A673 (cell line): ENCODE measurements around the gene LDLRAD3.

Experiments
- EZH2 ChIP-seq: fragments of 200-600 bp; sonication (generic); IDR thresholded peaks from 2 replicates; pipeline ENCODE4 v1.6.1; 2017; ENCODE audit warnings: borderline replicate concordance, low read depth, mild to moderate bottlenecking, mixed read lengths, antibody characterized with exemption, low read length; ENCODE audit not compliant: poor library complexity, severe bottlenecking
- TF ChIP-seq, protein P1 (sequence below): fragments of 300-800, 200-600 bp; sonication (generic); conservative IDR thresholded peaks from 2 replicates; pipeline ENCODE4 v1.5.1; 2017; ENCODE audit warnings: low read depth, mild to moderate bottlenecking, antibody characterized with exemption, low read length, moderate library complexity, mixed read lengths

DNA sequence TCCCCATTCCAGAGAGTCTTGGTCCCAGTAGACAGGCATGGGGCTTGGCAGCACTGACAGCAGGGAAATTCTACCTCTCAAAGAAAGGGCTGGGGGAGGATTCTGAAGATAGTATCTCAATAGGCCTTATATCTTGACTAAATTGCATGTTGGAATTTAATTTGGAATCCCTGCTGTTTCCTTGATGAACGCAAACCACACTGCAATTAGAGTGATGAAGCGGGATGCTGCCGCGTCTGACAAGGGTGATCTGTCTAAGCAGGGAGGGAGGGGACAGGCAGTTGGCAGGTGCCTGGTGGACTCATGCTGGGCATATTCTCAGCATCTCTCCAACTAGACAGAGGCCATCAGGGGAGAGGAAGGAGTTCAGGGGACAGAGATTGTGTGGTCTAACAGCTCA lies 296.9 kb downstream of the LDLRAD3 start:
- TF ChIP-seq, protein P1, sequence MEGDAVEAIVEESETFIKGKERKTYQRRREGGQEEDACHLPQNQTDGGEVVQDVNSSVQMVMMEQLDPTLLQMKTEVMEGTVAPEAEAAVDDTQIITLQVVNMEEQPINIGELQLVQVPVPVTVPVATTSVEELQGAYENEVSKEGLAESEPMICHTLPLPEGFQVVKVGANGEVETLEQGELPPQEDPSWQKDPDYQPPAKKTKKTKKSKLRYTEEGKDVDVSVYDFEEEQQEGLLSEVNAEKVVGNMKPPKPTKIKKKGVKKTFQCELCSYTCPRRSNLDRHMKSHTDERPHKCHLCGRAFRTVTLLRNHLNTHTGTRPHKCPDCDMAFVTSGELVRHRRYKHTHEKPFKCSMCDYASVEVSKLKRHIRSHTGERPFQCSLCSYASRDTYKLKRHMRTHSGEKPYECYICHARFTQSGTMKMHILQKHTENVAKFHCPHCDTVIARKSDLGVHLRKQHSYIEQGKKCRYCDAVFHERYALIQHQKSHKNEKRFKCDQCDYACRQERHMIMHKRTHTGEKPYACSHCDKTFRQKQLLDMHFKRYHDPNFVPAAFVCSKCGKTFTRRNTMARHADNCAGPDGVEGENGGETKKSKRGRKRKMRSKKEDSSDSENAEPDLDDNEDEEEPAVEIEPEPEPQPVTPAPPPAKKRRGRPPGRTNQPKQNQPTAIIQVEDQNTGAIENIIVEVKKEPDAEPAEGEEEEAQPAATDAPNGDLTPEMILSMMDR, result no peak
- TF ChIP-seq EZH2, result no peak
